HFF-Myc (cell line): ENCODE data around the gene RNF144B.

ENCODE experiments used
- DNase-seq: peaks from one replicate; pipeline ENCODE4 v3.0.0-alpha.2; 2011; ENCODE audit warnings: low read depth; ENCODE audit errors: extremely low read depth
- H3K4me3 ChIP-seq: replicated peaks from 2 replicates; pipeline ENCODE4 v1.5.1; 2011; ENCODE audit warnings: low read depth, mild to moderate bottlenecking, control low read depth, low read length
- TF ChIP-seq, protein P1 (sequence below): IDR thresholded peaks from 2 replicates; pipeline ENCODE4 v1.5.1; 2012; ENCODE audit warnings: mild to moderate bottlenecking, low read depth, low read length, control low read depth; ENCODE audit errors: missing control alignments

Gene RNF144B

GRCh38 chr6:18495236-18495635 lies 108.1 kb downstream of the RNF144B start:
- no peak for DNase-seq
- H3K4me3 ChIP-seq: no peak overlapping the region
- TF ChIP-seq, protein P1, sequence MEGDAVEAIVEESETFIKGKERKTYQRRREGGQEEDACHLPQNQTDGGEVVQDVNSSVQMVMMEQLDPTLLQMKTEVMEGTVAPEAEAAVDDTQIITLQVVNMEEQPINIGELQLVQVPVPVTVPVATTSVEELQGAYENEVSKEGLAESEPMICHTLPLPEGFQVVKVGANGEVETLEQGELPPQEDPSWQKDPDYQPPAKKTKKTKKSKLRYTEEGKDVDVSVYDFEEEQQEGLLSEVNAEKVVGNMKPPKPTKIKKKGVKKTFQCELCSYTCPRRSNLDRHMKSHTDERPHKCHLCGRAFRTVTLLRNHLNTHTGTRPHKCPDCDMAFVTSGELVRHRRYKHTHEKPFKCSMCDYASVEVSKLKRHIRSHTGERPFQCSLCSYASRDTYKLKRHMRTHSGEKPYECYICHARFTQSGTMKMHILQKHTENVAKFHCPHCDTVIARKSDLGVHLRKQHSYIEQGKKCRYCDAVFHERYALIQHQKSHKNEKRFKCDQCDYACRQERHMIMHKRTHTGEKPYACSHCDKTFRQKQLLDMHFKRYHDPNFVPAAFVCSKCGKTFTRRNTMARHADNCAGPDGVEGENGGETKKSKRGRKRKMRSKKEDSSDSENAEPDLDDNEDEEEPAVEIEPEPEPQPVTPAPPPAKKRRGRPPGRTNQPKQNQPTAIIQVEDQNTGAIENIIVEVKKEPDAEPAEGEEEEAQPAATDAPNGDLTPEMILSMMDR: no peak

- DNase-seq: no peak
Observed at GRCh38 chr6:18496462-18496861, 109.3 kb downstream of the RNF144B start.

GRCh38 chr6:18497006-18497405 lies 109.9 kb downstream of the RNF144B start:
- H3K4me3 ChIP-seq: no peak overlapping the region
- TF ChIP-seq, protein P1: no peak
- DNase-seq: no peak

More at GRCh38 chr6:18496462-18496861, 109.3 kb downstream of the RNF144B start:
- H3K4me3 ChIP-seq: no peak overlapping the region
- TF ChIP-seq, protein P1: no peak

DNA sequence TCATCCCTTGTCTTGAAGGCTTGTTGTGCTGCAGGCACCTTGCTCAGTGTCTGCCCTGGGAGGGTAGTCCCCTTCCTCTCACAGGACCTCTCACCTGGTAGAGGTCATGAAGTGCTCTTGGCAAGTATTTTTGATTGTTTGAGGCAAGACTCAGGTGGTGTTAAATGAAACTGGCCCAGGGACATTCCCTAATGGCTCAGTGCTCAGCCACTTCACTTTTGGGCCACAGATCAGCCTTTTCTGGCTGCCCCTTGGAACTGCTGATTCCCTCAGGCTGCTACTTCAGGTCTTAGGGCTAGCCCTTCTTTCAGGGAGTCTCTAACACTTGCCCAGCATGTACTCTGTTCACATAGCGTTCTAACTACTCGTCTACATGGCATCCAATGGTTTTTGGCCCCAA lies 111.3 kb downstream of the RNF144B start:
- DNase-seq: no peak
- TF ChIP-seq, protein P1: no peak

GRCh38 chr6:18500921-18501662 lies 113.9 kb downstream of the RNF144B start:
- H3K4me3 ChIP-seq: no peak overlapping the region
- no peak for DNase-seq
- TF ChIP-seq, protein P1: no peak

More for the DNA sequence above, 111.3 kb downstream of the RNF144B start:
- no peak overlapping the region for H3K4me3 ChIP-seq

DNA sequence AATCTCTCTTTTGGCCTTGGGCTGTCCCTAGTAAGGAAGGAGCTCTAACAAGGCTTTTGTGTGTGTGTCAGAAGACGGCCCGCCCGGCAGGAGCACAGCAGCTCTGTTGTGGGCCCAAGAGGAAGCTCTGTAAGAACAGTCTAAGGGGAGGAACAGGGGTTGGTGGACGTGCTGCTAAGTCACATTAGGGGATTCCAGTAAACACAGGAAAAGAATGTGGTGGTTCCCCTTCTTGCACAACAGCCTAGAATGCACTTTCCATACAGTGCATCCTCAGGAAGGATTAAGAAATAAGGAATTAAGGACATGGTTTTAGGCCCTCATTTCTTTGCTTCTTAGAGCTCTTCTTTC lies 114.5 kb downstream of the RNF144B start:
- TF ChIP-seq, protein P1: no peak
- no peak overlapping the region for H3K4me3 ChIP-seq
- DNase-seq: no peak

- DNase-seq: no peak
- H3K4me3 ChIP-seq: no peak overlapping the region
- TF ChIP-seq, protein P1: no peak
Observed at GRCh38 chr6:18503206-18503592, 116.0 kb downstream of the RNF144B start.
